Memory B cell (primary cell): ENCODE data around the gene ACOXL.

Experiments
- ATAC-seq: fragments of 150-1000 bp; cut with Tn5 transposase; 2 replicates; pipeline ENCODE4 v1.10.0; 2021; ENCODE audit warnings: low read depth, mild to moderate bottlenecking, moderate library complexity
- DNase-seq, 2 donors: peaks; one replicate each; pipeline ENCODE4 v3.0.0; 2022; ENCODE audit warnings: low spot score in 2 of 2
- H3K27ac Mint-ChIP-seq: one replicate; pipeline ENCODE4 v1.8.0; 2022; ENCODE audit warnings: mild to moderate bottlenecking, moderate library complexity, mixed read lengths
- H3K27me3 Mint-ChIP-seq: one replicate; pipeline ENCODE4 v1.8.0; 2022; ENCODE audit warnings: mixed read lengths
- H3K36me3 Mint-ChIP-seq: one replicate; pipeline ENCODE4 v1.8.0; 2022; ENCODE audit warnings: mild to moderate bottlenecking, mixed read lengths
- H3K4me1 Mint-ChIP-seq: one replicate; pipeline ENCODE4 v1.8.0; 2022; ENCODE audit warnings: mixed read lengths
- H3K4me3 Mint-ChIP-seq: one replicate; pipeline ENCODE4 v1.8.0; 2022; ENCODE audit warnings: mild to moderate bottlenecking, moderate library complexity, mixed read lengths
- H3K9me3 Mint-ChIP-seq: one replicate; pipeline ENCODE4 v1.8.0; 2022; ENCODE audit warnings: mixed read lengths

The ACOXL gene

DNA sequence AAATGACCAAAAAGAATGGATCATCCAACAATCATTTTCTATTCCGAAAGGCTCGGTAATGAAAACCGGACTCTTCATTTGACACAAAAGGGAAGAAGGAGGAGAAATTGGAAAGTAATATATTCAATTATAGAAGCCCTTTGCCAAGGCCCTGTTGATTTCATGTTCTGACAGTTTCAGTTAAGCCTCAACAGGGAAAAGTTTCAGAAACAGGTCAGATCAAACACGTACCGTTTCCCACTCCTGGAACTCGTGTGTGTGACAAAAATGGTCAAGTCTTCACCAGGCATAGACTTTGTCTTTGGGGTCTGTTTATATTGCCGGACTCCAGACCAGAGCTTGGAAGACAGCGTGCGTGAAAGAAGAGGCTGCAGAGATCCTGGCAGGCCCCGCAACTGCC lies 287.0 kb downstream of the ACOXL start:
- H3K9me3 Mint-ChIP-seq = no peaks in the 10 kb centered on the region
- H3K4me3 Mint-ChIP-seq = no peak overlapping the region
- no peaks in the 10 kb centered on the region for H3K36me3 Mint-ChIP-seq
- no peak for ATAC-seq
- H3K27me3 Mint-ChIP-seq = peaks cover 6% of the 10 kb centered on the region
- no peak for DNase-seq
- H3K4me1 Mint-ChIP-seq = no peaks in the 10 kb centered on the region
- no peak overlapping the region for H3K27ac Mint-ChIP-seq

DNA sequence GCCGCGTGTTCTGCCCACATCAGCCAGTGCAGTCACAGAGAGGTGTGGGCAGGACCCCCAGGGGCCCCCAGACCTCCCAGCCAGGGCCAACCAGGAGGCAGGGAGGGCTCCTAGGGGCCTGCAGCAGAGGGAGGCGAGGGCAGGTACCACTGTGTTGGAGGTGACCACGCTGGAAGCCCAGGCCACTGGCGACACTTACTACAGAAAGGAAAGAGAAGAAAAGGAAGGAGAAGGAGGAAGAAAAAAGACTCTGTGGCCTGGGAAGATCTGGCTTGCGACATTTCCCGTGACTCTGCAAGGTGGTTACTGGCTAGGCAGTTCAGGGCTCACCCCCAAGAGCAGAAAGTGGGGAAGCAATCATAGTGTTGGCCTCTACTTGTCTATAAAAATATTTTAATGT lies 290.3 kb downstream of the ACOXL start:
- H3K9me3 Mint-ChIP-seq = no peaks in the 10 kb centered on the region
- H3K36me3 Mint-ChIP-seq = no peaks in the 10 kb centered on the region
- H3K4me1 Mint-ChIP-seq = no peaks in the 10 kb centered on the region
- H3K4me3 Mint-ChIP-seq = no peak overlapping the region
- peaks cover 8% of the 10 kb centered on the region for H3K27me3 Mint-ChIP-seq
- no peak for ATAC-seq
- no peak overlapping the region for H3K27ac Mint-ChIP-seq
- no peak for DNase-seq

DNA sequence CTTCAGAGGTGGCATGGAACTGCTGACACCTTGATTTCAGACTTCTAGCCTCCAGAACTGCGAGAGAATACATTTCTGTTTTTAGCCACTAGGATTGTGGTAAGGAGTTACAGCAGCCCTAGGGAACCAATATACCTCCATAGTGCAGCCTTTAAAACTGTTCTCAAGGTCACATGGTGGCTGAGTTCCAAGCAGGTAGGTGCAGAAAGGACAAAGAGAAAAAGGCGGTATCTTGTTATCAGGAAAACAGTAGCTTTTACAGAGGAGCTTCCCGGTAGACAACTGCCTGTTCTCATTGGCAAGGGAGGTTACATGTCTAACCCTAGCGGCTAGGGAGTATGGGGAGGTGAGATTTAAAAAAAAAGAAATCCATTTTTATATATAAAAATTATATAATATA lies 292.1 kb downstream of the ACOXL start:
- H3K27ac Mint-ChIP-seq = no peak overlapping the region
- DNase-seq (no peak), ATAC-seq (no peak)
- no peaks in the 10 kb centered on the region for H3K9me3 Mint-ChIP-seq
- H3K27me3 Mint-ChIP-seq = peaks cover 8% of the 10 kb centered on the region
- H3K4me3 Mint-ChIP-seq = no peak overlapping the region
- H3K4me1 Mint-ChIP-seq = no peaks in the 10 kb centered on the region
- H3K36me3 Mint-ChIP-seq = no peaks in the 10 kb centered on the region

DNA sequence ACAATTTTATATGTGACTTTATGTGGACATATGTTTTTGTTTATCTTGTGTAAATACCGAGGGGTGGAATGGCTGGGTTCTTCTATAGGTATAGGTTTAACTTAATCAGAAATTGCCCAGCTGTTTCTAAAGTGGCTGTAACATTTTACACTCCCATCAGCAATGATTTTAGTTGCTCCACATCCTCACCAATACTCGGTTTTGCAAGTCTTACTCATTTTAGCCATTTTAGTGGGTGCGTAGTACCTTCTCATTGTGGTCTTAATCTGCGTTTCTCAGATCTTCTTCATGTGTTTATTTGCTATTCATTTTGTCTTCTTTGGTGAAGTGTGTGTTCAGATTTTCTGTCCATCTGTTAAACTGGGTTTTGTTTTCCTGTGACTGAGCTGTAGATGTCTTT lies 292.9 kb downstream of the ACOXL start:
- Mint-ChIP-seq H3K27ac (no peak overlapping the region), H3K36me3 (no peaks in the 10 kb centered on the region), H3K9me3 (no peaks in the 10 kb centered on the region), H3K4me3 (no peak overlapping the region), H3K27me3 (peaks cover 10% of the 10 kb centered on the region), H3K4me1 (peaks cover 2% of the 10 kb centered on the region)
- ATAC-seq (no peak), DNase-seq (no peak)

DNA sequence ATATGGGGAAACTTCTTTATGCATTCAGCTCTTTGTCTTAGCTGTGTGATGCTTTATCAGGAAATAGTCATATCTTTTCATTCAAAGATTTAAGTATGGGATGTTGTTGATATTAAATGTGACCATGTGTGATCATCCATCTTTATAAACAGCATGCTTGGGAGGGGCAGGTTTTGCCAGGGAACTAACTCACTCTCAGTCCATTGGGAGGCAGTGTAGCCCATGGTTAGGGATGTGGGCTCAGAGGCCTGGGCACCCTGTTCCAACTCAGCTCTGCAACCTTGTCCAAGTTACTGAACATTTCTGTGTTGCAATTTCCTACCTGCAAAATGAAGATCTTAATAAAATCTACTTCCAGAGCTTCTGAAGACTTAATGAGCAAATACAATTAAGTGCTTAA lies 296.3 kb downstream of the ACOXL start:
- Mint-ChIP-seq H3K27ac (no peak overlapping the region), H3K4me1 (peaks cover 3% of the 10 kb centered on the region), H3K27me3 (peaks cover 7% of the 10 kb centered on the region)

DNA sequence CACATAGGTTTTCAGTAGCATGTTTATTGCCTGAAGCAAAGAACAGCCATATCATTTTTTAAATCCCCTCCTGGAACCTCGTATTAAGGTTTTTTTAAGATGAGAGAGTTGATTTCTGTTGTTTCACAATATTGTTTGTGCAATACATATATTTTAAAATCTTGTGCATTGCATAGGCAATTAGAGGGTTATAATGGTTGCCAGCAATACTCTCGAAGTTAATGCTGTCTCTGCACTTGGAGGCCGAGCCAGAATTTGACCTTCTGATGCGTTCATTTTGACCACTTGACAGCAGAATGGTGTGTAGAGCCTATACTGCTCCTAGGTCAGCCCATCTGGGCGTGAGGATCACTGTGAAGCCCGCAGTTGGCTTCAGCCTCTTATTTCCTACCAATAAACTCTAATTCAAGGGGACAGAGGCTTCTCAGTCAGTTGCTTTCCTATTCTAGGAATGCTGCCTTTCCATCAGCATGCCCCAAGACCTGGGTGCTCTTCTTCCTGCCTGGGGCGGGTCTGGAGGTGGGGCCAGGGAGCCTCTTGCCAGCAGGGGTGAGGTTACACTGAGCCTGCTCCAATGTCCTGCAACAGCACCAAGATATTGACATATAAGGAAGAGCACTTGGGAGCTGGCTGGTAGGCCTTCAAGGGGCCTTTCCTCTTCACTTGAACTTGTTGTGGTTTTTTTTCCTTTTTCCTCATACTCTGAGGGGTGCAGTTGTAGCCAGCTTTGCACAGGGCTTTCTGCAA lies 297.0 kb downstream of the ACOXL start:
- no peak overlapping the region for H3K27ac Mint-ChIP-seq
- no peak for ATAC-seq

More for the DNA sequence above, 296.3 kb downstream of the ACOXL start:
- DNase-seq = no peak
- no peak for ATAC-seq
- no peaks in the 10 kb centered on the region for H3K9me3 Mint-ChIP-seq
- no peaks in the 10 kb centered on the region for H3K36me3 Mint-ChIP-seq
- H3K4me3 Mint-ChIP-seq = no peak overlapping the region

DNA sequence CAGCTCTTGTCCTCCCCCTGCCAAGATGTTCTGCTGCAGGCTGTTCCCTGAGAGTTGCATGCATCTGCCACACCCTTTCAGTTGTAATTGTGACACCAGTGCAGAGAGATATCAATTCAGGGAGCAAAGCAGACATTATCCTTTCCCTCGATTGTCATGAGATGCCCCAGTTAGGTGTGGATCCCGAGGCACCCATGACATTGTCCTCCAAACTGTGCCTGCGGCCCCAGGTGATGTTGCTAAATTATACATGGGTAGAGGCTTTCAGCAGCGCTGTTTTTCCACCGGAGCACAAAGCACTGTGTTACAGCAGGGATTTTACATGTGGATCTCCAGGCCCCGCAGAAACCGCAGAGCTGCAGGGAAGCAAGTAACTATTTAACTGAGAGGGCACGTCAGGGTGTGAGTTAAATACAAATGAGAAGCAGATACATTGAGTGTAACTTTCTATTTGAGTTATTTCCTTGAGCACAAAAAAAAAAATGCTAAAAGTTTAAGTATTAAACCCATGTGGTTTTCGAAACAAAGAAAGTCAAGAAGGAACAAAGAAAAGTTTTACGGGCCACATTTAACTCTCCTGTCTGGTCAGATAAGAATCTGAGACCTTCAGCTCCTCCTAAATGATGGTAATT lies 298.0 kb downstream of the ACOXL start:
- no peaks in the 10 kb centered on the region for H3K36me3 Mint-ChIP-seq
- peaks cover 3% of the 10 kb centered on the region for H3K4me1 Mint-ChIP-seq
- DNase-seq (no peak), ATAC-seq (no peak)
- H3K27ac Mint-ChIP-seq = no peak overlapping the region
- H3K4me3 Mint-ChIP-seq = no peak overlapping the region
- no peaks in the 10 kb centered on the region for H3K9me3 Mint-ChIP-seq
- peaks cover 9% of the 10 kb centered on the region for H3K27me3 Mint-ChIP-seq

More for the DNA sequence above, 297.0 kb downstream of the ACOXL start:
- H3K4me3 Mint-ChIP-seq = no peak overlapping the region
- no peak for DNase-seq
- H3K9me3 Mint-ChIP-seq = no peaks in the 10 kb centered on the region
- H3K4me1 Mint-ChIP-seq = peaks cover 3% of the 10 kb centered on the region
- peaks cover 7% of the 10 kb centered on the region for H3K27me3 Mint-ChIP-seq
- H3K36me3 Mint-ChIP-seq = no peaks in the 10 kb centered on the region

DNA sequence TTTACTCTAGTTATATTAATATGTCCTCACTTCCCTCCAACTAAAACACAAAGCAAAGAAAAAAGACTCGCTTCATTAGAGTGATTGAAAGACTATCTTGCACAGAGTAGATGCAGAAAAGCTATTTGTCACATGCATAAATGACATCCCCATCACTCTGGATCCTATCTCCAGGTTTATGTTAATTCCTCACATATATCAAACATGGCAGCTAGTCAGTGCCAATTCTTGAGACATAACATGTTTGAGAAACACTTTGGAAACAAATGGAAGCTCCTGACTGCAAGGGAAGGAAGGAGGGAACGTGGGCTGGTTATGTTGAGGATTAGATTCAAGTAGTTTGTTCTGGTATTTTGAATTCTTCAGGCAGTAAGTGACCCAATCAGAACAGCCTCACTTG lies 298.6 kb downstream of the ACOXL start:
- Mint-ChIP-seq H3K27me3 (peaks cover 11% of the 10 kb centered on the region), H3K27ac (no peak overlapping the region), H3K4me1 (peaks cover 6% of the 10 kb centered on the region), H3K9me3 (no peaks in the 10 kb centered on the region), H3K36me3 (no peaks in the 10 kb centered on the region), H3K4me3 (no peak overlapping the region)
- ATAC-seq = no peak
- no peak for DNase-seq

DNA sequence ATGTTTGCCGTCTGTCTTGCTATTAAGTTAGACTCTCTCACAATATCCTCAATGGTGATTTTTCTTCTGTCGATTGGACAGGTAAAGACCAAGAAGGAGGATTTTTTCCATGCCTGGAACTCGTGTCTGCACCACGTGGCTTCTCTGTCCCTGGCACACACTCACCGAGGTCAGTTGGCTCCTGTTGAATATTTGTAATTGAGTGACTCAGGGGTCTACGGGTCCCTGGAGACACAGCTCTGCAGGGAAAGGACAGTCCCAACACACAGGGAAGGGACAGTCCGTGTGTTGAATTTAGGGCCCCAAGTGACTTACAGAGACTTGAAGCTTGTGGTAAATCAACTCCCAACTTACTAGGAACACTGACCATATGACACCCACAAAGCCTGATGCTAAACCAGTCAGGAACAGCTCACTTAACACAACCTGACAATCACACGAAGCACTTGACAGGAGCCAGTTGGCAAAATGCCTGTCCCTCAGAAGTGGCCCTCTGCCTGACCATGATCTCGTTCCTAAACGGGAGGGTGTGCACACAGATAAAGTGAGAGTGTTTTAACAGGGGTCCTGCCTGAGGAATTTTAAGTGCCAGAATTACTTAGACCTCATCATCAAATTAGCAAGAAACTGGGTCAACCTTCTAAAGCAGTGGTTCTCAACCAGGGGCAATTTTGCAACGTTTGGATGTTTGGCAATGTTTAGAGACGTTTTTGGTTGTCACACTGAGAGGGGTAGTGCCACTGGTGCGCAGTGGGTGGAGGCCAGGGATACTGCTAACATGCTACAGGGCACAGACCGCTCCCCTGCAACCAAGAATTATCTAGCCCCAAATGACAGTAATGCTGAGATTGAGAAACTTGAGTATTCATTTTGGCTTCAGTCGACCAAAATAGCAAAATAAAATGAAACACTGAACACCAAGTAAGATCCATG lies 299.4 kb downstream of the ACOXL start:
- no peak overlapping the region for H3K4me3 Mint-ChIP-seq
- H3K36me3 Mint-ChIP-seq = no peaks in the 10 kb centered on the region
- no peak overlapping the region for H3K27ac Mint-ChIP-seq
- H3K9me3 Mint-ChIP-seq = no peaks in the 10 kb centered on the region
- DNase-seq = no peak
- peaks cover 9% of the 10 kb centered on the region for H3K27me3 Mint-ChIP-seq
- ATAC-seq = no peak
- peaks cover 10% of the 10 kb centered on the region for H3K4me1 Mint-ChIP-seq

DNA sequence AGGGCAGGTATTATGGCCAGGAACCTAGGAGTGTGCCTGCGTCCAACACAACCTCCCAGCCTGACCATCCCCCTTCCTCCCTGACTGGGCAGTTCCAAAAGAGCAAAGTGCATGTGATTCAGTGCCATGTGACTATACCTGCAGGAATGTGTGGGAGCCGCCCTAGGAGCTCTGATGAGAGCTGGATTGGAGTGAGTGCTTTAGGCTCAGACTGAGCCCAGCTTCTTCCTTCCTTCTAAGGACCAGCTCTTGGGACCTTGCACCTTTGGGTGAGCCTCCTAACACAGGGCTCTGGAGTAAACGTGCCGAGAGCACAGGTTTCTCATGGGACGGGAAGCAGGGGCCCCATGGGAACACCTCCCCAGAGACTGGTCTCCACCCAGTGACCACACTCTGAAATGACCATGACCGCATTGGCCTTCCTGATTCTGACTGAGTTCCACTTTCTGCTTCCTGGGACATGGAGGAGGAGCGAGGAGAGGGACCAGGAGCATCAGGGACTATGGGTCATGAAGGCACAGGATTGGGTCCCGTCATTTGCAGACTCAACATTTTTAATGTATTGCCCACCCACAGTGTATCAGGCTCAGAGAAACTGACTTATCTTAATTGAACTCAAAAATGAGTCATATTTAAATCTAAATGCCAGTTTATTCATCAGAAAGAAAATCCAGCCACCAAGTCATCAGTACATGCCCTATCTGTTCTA lies 300.5 kb downstream of the ACOXL start:
- peaks cover 9% of the 10 kb centered on the region for H3K27me3 Mint-ChIP-seq
- peaks cover 10% of the 10 kb centered on the region for H3K4me1 Mint-ChIP-seq
- no peaks in the 10 kb centered on the region for H3K36me3 Mint-ChIP-seq
- H3K4me3 Mint-ChIP-seq = no peak overlapping the region
- no peak overlapping the region for H3K27ac Mint-ChIP-seq
- no peak for DNase-seq
- no peak for ATAC-seq
- no peaks in the 10 kb centered on the region for H3K9me3 Mint-ChIP-seq

DNA sequence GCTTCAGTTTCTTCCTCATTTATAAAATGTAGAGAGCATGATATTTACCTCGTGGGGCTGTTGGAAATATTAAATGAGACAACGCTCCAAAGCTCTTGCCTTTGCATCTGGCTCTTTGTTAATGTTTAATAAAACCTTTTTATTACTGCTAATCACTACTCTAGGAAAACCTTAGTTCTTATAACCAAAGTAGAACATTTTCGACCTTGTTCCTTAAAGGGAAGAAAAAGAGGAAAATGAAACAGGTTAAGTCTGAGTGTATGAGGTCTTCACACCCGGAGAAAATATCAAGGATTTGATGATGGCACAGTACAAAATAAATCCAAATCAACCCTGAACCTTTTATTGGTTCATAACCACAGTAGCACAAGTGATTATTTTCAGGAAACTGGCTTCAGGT lies 301.8 kb downstream of the ACOXL start:
- H3K4me3 Mint-ChIP-seq = no peak overlapping the region
- ATAC-seq = no peak

DNA sequence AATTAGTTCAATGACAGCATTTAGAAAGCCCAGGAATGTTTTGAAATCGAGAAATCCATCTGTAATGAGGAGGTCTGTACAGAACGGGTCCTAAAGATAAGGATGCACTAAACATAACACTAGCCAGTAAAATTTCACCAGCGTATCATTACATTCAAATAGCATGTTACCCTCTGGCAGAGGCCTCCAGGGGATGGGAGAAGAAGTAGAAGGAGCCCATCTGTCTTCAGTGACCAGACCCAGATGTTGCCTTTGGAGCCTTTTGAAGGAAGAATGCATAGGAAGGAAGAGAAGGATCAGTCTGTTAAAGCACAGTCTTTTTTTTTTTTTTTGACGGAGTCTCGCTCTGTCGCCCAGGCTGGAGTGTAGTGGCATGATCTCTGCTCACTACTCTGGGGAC lies 302.2 kb downstream of the ACOXL start:
- no peak overlapping the region for H3K27ac Mint-ChIP-seq
- no peaks in the 10 kb centered on the region for H3K9me3 Mint-ChIP-seq
- DNase-seq = no peak
- no peaks in the 10 kb centered on the region for H3K36me3 Mint-ChIP-seq
- ATAC-seq = no peak
- peaks cover 9% of the 10 kb centered on the region for H3K27me3 Mint-ChIP-seq
- H3K4me1 Mint-ChIP-seq = peaks cover 10% of the 10 kb centered on the region
- no peak overlapping the region for H3K4me3 Mint-ChIP-seq

More for the DNA sequence above, 301.8 kb downstream of the ACOXL start:
- no peaks in the 10 kb centered on the region for H3K9me3 Mint-ChIP-seq
- H3K27ac Mint-ChIP-seq = no peak overlapping the region
- no peak for DNase-seq
- H3K27me3 Mint-ChIP-seq = peaks cover 9% of the 10 kb centered on the region
- H3K36me3 Mint-ChIP-seq = no peaks in the 10 kb centered on the region
- peaks cover 10% of the 10 kb centered on the region for H3K4me1 Mint-ChIP-seq

DNA sequence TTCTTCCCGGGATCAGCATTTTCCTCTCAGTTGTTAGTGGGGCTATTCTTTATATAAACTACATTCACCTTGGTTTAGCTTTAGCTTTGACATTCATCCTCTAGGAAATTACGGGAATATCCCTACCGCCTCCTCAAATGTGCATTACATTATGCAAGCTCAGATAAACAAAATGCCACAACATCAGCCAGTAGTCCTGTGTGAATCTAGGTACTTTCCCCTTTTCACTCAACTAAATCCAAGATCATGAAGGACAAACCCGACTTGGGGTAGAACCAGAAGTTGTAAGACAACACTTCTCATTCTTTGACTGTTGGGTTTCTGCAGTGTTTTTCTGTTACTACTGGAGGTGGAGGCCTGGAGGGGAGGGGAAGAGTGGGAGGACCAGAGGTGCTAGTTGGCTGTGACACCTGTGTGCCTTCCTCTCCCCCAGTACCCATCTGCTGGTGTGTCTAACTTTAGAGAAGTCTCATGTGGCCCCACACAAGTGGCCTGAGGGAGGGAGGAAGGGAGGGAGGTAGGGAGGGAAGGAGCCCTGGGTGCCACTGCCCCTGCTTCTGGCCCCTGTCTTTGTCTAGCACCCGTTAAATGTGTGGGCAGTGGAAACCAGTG lies 303.6 kb downstream of the ACOXL start:
- Mint-ChIP-seq H3K4me1 (peaks cover 7% of the 10 kb centered on the region), H3K9me3 (no peaks in the 10 kb centered on the region), H3K36me3 (no peaks in the 10 kb centered on the region), H3K27ac (no peak overlapping the region), H3K27me3 (peaks cover 12% of the 10 kb centered on the region), H3K4me3 (no peak overlapping the region)
- ATAC-seq (no peak), DNase-seq (no peak)
